GM19099 (cell line): ENCODE measurements around the gene DSCAM.

Experiments
- POLR2A ChIP-seq: IDR thresholded peaks from 3 replicates; pipeline ENCODE4 v1.6.1; 2011; ENCODE audit warnings: low read depth; ENCODE audit not compliant: insufficient read length; ENCODE audit errors: extremely low read depth

The DSCAM gene

GRCh38 chr21:40335704-40336103, 511.3 kb downstream of the DSCAM start:
- no peak for TF ChIP-seq POLR2A

DNA sequence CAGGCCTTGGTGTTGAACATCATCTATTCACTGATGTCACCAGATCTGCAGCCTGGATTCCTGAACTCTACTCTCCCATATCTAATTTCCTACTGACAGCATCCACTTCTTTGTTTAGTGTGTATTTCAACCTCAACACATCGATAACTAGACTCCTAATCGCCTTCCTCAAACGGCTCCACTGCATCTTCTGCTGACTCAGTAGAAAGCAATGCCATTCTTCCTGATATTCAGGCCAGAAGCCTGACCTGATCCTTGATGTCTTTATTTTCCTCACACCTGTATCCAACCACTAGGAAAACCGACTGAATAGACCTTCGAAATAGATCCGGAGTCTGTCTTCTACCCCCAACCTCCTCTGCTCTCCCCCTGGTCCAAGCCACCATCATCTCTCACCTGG, 512.8 kb downstream of the DSCAM start:
- no peak for TF ChIP-seq POLR2A

GRCh38 chr21:40333731-40334130, 513.2 kb downstream of the DSCAM start:
- TF ChIP-seq POLR2A, result no peak

- no peak for TF ChIP-seq POLR2A
These were observed 515.2 kb downstream of the DSCAM start for GRCh38 chr21:40331804-40332203.

GRCh38 chr21:40331172-40331571, 515.8 kb downstream of the DSCAM start:
- no peak for TF ChIP-seq POLR2A

- TF ChIP-seq POLR2A, result no peak
These were observed 522.6 kb downstream of the DSCAM start for GRCh38 chr21:40324389-40324788.

DNA sequence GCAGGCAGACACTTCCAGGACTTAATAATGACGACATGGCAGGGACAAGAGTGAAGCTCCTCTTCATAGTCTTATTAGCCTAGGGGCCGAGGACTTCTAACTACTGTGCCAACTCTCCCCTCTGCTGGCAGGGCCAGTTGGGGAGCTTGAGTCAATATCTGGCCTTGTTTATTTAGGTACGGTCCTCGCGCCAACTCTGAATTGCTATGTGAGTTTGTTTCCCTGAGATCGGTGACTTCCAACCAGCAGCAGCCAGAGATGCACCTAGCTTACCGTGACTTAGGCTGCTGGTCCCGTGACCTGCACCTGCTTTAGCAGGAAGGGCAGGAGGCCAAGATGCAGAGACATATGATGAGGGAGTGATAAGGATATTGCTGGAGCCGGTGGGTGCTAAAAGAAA, 528.6 kb downstream of the DSCAM start:
- no peak for TF ChIP-seq POLR2A

DNA sequence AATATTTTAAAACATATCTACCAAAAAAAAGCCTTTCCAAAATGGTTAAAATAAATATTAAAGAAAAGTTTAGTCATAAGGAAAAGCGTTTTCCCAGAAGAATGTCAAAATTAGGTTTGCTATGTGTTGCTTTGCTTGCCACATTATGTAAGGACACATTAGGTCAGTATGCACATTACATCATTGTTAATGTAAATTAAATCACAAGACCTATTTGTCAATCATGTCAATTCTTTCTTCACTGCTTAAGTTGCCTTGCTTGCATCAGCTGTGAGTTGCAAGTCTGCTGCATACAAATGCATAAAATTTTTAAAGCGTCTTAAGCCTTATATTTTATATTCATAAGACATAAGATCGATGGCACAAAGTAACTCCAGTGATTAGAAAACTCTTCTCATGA, 530.9 kb downstream of the DSCAM start:
- TF ChIP-seq POLR2A, result no peak

DNA sequence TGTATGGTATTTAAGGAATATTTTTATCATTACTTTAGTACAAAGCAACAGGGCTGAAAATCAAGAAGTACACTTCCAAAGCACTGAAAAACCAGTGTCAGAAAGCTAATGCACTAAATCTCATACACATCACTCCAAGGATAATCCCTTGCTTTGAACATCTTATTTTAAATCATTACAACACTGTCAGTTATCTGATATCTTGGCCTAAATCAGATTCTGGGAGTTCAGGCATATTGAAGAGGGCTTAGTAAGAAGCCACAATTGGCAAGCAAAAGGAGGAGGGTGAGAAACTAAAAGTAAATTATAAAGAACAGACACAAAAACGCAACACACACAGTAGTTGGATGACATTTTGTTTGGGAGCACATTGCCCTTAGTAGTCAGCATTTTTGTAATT, 531.3 kb downstream of the DSCAM start:
- TF ChIP-seq POLR2A, result no peak

DNA sequence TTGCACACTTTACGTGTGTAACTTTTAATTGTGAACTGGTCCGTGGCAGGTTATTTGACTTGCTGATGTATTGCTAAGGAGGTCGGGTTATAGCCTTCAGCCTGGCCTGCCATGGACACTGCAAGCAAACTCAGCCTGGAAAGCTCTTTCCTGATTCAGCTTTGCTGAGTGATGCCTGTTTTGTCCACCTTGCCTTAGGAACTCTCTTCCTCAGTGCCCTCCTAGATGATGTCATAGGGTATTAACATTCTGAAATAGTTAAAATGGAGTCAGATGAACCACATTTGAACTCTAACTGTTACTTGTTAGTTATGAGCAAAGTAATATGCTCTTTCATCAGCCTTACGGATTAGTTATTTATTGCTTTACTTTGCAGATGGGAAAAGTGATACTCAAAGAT, 533.7 kb downstream of the DSCAM start:
- no peak for TF ChIP-seq POLR2A

DNA sequence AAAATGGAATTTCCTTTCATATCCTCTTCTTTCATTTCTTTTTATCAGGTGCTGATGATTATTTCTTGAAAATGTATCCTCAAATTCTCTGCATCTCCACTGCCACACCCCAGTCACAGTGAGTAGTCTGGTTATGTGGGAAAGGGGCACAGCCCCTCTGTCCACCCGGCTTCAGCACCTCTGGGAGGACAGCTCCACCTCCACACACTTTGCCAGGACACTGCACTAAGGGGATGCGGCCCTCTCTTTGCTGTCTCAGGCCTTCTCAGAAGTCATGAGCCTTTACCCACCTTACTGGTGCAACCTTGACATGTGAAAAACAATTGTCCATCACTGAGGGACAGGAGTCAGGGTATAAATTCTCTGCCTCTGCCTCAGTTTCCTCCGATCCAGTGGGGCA, 546.7 kb downstream of the DSCAM start:
- no peak for TF ChIP-seq POLR2A

GRCh38 chr21:40299451-40299850, 547.5 kb downstream of the DSCAM start:
- no peak for TF ChIP-seq POLR2A

GRCh38 chr21:40294345-40294744, 552.6 kb downstream of the DSCAM start:
- no peak for TF ChIP-seq POLR2A

GRCh38 chr21:40291560-40291959, 555.4 kb downstream of the DSCAM start:
- no peak for TF ChIP-seq POLR2A

DNA sequence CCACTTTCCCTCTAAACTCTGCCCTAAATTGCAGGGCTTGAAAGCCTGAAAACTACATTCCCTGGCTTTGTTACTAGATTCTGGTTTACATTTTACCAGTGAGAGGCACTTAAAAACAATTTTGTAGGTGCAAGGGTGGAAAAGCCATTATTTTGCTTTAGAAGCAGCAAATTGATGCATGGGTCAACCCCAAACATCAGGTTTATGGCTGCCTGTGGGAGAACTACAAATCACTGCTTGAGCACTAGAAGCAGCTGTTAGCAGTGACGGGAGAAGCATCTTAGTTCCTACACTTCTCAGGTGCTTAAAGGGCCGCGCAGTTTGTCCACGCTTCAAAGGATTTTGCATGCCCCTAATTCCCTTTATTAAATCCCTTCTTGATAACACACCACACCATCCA, 562.5 kb downstream of the DSCAM start:
- no peak for TF ChIP-seq POLR2A

GRCh38 chr21:40282912-40283886, 563.8 kb downstream of the DSCAM start:
- no peak for TF ChIP-seq POLR2A
